GM19099 (cell line): Measurements from ENCODE around the gene GABRG2.

Source experiments
- POLR2A ChIP-seq: IDR thresholded peaks from 3 replicates; pipeline ENCODE4 v1.6.1; 2011; ENCODE audit warnings: low read depth; ENCODE audit not compliant: insufficient read length; ENCODE audit errors: extremely low read depth

The GABRG2 gene

DNA sequence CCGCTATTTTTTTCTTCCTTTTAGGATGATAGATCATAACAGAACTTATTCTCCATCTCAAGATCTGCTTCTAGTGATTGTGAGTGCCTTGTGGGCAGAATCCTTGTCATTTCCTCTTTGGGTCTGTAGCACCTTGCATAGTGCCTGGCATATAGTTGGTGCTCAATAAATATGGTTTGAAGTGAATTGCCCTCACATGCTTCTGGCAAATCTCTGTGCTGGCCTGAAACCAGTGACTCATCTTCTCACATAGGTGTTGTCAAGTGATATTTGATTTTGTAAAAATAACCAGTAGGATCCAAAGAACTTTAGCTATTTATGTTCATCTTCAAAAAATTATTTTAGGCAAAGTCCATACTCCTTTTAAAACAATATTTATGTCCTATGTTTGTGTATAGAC is 86.7 kb downstream of the GABRG2 start:
- no peak for TF ChIP-seq POLR2A

DNA sequence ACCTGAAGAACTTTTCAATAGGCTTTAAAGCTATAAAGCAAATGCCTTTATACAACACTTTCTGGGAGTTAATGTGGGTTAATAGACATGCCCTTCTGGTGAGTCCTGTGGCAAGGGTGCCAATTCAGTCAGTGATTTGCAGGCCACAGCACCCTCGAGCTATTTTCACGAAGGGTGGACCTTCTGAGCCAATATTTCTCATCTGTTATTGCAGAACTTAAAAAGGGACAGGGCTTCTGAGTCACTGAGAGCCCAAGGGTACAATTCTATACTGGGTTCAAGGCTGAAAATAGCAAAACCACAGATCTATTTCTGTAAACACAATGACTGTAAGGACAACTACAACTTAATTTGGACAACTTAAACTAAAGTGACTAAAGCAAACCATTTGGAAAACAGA is 92.8 kb downstream of the GABRG2 start:
- no peak for TF ChIP-seq POLR2A

DNA sequence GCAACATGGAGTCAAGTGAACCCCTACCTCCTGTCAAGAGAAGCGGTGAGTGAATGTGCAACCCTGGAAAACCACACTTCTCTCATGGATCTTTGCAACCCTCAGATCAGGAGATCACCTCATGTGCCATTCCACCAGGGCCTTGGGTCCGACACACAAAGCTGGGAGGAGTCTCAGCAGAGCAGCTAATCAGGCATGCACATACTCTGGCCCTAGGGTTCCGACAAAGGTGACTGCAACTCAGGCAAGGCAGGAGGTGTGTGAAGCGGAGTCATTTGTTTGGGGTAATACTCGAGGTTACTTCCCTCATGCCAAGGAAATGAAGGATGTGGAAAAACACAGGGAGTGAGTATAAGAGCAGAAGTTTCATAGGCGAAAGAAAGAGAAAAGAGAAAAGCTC is 96.1 kb downstream of the GABRG2 start:
- no peak for TF ChIP-seq POLR2A

GRCh38 chr5:162174358-162174974 is 106.9 kb downstream of the GABRG2 start:
- no peak for TF ChIP-seq POLR2A

GRCh38 chr5:162187371-162187770 is 119.8 kb downstream of the GABRG2 start:
- TF ChIP-seq POLR2A = no peak

DNA sequence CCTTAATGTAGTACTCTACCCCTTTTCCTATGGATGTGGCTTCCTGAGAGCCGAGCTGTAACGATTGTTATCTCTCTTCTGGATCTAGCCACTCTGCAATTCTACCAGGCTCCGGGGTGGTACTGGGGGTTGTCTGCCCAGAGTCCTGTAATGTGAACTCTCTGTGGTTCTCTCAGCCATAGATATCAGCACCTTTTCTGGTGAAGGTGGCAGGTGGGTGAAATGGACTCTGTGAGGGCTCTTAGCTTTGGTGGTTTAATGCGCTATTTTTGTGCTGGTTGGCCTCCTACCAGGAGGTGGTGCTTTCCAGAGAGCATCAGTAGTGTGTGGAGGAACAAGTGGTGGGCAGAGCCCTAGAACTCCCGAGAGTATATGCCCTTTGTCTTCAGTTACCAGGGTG is 122.1 kb downstream of the GABRG2 start:
- no peak for TF ChIP-seq POLR2A

GRCh38 chr5:162193012-162193411 is 125.4 kb downstream of the GABRG2 start:
- no peak for TF ChIP-seq POLR2A

DNA sequence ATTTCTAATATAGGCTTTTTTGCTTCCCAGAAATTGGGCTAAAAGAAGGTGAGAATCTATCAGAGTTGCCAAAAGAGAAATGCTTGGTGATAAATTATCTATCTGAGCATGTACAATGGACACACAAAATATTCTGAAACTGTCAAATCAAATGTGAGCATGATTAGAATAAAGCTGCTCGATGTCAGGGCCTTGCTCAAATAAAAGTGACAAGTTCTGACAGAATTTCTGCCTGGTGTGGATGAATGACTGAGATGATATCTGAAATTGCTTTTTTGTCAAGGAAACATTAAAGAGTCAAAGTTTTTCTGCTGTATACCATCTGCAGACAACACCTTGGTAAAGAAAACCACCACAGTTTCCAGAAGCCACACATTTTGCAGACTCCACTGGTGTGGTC is 128.8 kb downstream of the GABRG2 start:
- TF ChIP-seq POLR2A = no peak

- no peak for TF ChIP-seq POLR2A
Observed at GRCh38 chr5:162202285-162202880, 134.8 kb downstream of the GABRG2 start.
